OCI-M1 (cell line): Measurements from ENCODE around the gene PARD3.

Experiments
- DNase-seq: peaks from one replicate; lab custom pipeline; 2025; lab: John Stamatoyannopoulos, UW

Gene PARD3

GRCh38 chr10:34207343-34207742 lies 607.8 kb downstream of the PARD3 start:
- no peak for DNase-seq

- DNase-seq, result no peak
Measured at GRCh38 chr10:34206935-34207268, 608.2 kb downstream of the PARD3 start.

- DNase-seq, result no peak
Measured at GRCh38 chr10:34206078-34206934, 608.8 kb downstream of the PARD3 start.

GRCh38 chr10:34205452-34205851 lies 609.6 kb downstream of the PARD3 start:
- DNase-seq, result no peak

GRCh38 chr10:34203966-34204630 lies 611.0 kb downstream of the PARD3 start:
- no peak for DNase-seq

GRCh38 chr10:34200355-34200901 lies 614.7 kb downstream of the PARD3 start:
- no peak for DNase-seq

GRCh38 chr10:34198953-34199352 lies 616.1 kb downstream of the PARD3 start:
- no peak for DNase-seq

GRCh38 chr10:34196058-34196433 lies 619.0 kb downstream of the PARD3 start:
- DNase-seq, result no peak

- DNase-seq, result no peak
Measured at GRCh38 chr10:34195364-34196057, 619.6 kb downstream of the PARD3 start.

GRCh38 chr10:34193931-34194626 lies 621.0 kb downstream of the PARD3 start:
- DNase-seq, result no peak

- DNase-seq, result no peak
Measured at GRCh38 chr10:34192646-34193045, 622.5 kb downstream of the PARD3 start.

- no peak for DNase-seq
Measured at GRCh38 chr10:34191406-34191805, 623.7 kb downstream of the PARD3 start.

- DNase-seq, result no peak
Measured at GRCh38 chr10:34190580-34190979, 624.5 kb downstream of the PARD3 start.

- DNase-seq, result no peak
Measured at GRCh38 chr10:34189830-34190229, 625.3 kb downstream of the PARD3 start.

GRCh38 chr10:34188221-34188620 lies 626.9 kb downstream of the PARD3 start:
- DNase-seq, result no peak

GRCh38 chr10:34187201-34187600 lies 627.9 kb downstream of the PARD3 start:
- DNase-seq, result no peak

GRCh38 chr10:34186745-34187144 lies 628.4 kb downstream of the PARD3 start:
- DNase-seq, result no peak

GRCh38 chr10:34185998-34186397 lies 629.1 kb downstream of the PARD3 start:
- no peak for DNase-seq

- DNase-seq, result no peak
Measured at GRCh38 chr10:34184939-34185386, 630.1 kb downstream of the PARD3 start.

- DNase-seq, result no peak
Measured at GRCh38 chr10:34184397-34184796, 630.7 kb downstream of the PARD3 start.

GRCh38 chr10:34183016-34183796 lies 631.9 kb downstream of the PARD3 start:
- no peak for DNase-seq
